Renal cortex interstitium (tissue), 15 donors: ENCODE data around the gene KRI1. TPM values are rescaled to one million over a fixed set of nuclear protein-coding genes. Genes with fewer than 3 reads are reported as not detected.

ENCODE experiments used
- DNase-seq, 11 donors: peaks; one replicate each; pipeline ENCODE4 v3.0.0-alpha.2; 2013; ENCODE audit warnings: low read depth in 9 of 11, low spot score in 4 of 11; ENCODE audit errors: extremely low read depth in 1 of 11
- long read RNA-seq, 16 experiments: transcript quantifications; one replicate each; lab custom pipeline, GENCODE V29; 2026
- polyA plus RNA-seq, 3 donors: library from polyadenylated mRNA; unstranded; fragments of 120-200 nt; gene quantifications; one replicate each; pipeline ENCODE4 v1.2.1, GENCODE V29; 2013; ENCODE audit not compliant: insufficient read length in 3 of 3

Gene KRI1
- 10 to 100 TPM; 33.8 to 36.7 (median 34.4) TPM for polyA plus RNA-seq
- long read RNA-seq, donor 1: 0 reads
- long read RNA-seq, donor 2: 0 reads
- long read RNA-seq, donor 3, partial matches to known transcripts: 0 of 4 reads
- long read RNA-seq, donor 3, other reads (novel, unspliced or antisense): 0 of 4 reads
- long read RNA-seq, donor 4, partial matches to known transcripts: 0 of 1 reads
- long read RNA-seq, donor 4, other reads (novel, unspliced or antisense): 0 of 1 reads
- long read RNA-seq, donor 5: 0 reads
- long read RNA-seq, donor 6: 0 reads
- long read RNA-seq, donor 7, partial matches to known transcripts: 0 of 4 reads
- long read RNA-seq, donor 7, other reads (novel, unspliced or antisense): 0 of 4 reads
- long read RNA-seq, donor 8: 0 reads
- long read RNA-seq, donor 9, partial matches to known transcripts: 0 of 1 reads
- long read RNA-seq, donor 9, other reads (novel, unspliced or antisense): 0 of 1 reads
- long read RNA-seq, donor 10: 0 reads
- long read RNA-seq, donor 11, partial matches to known transcripts: 0 of 3 reads
- long read RNA-seq, donor 11, other reads (novel, unspliced or antisense): 0 of 3 reads
- long read RNA-seq, donor 12, partial matches to known transcripts: 0 of 2 reads
- long read RNA-seq, donor 12, other reads (novel, unspliced or antisense): 0 of 2 reads
- long read RNA-seq, donor 13: 0 reads
- long read RNA-seq, donor 14, partial matches to known transcripts: 0 of 2 reads
- long read RNA-seq, donor 14, other reads (novel, unspliced or antisense): 0 of 2 reads
- long read RNA-seq, donor 15, partial matches to known transcripts: 0 of 2 reads
- long read RNA-seq, donor 15, other reads (novel, unspliced or antisense): 0 of 2 reads
- long read RNA-seq, donor 16, transcript KRI1-201 (19 exons, 3,023 nt): major isoform, 5 of 5 reads
- long read RNA-seq, donor 16, partial matches to known transcripts: 0 of 5 reads
- long read RNA-seq, donor 16, other reads (novel, unspliced or antisense): 0 of 5 reads

DNA sequence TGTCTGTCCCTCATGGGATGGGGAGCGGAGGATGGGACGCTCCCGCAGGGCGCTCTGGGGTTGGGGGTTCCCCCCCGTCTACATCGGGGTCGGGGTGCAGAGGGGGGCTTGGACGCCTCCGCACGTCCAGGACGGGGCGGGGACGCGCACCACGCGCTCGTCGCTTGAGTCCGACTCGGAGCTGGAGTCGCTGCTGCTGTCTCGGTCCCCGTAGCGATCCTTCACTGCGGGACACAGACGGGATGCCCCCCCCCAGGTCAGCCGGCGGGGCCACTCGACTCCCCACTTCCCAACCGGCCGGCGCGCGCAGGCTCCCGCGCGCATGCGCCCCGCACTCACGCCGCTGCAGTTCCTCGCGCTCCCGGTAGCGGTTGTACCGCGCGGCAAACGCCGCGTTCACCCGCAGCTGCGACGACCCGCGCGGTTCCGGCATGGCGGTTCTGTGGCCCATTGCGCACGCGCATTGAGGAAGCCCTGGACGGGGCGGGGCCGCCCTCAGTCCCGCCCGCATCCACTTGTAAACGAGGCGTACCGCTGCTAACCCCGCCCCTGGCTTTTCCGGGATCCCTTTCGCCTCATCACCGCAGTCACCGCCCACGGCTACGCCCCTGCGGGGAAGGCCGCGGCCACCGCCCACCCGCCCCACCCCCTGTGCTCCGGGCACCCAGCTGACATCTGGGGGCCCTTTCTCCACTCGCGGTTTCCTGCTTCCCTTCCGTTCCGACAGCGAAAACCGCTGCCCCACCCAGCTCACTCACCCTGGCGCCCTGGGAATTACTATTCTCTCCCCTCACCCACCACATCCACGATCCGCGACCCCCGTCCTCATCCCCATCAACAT, at the start of gene KRI1:
Gene KRI1, minus strand, starts transcription at position 444 of the 841 bp plus-strand sequence. Its CDS starts 11 bp downstream, at position 433.
- DNase-seq: peak; percentile 81 to 95 (median 94)

GRCh38 chr19:10612499-10613119, 46.8 kb upstream of the KRI1 start:
- DNase-seq: no peak

DNA sequence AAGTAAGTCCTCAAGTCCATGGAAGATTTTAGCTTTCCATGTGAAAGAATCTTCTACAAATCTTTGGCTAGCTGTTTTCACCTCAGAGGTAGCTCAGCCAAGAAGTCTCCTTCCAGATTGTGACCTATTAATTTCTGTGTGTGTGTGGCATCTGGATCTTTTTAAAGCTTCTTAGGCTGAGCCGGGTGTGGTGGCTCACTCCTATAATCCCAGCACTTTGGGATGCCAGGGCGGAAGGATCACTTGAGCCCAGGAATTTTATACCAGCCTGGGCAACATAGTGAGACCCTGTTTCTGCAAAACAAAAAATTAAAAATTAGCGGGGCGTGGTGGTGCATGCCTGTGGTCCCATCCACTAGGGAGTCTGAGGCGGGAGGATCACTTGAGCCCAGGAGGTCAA, 46.1 kb upstream of the KRI1 start:
- no peak for DNase-seq

DNA sequence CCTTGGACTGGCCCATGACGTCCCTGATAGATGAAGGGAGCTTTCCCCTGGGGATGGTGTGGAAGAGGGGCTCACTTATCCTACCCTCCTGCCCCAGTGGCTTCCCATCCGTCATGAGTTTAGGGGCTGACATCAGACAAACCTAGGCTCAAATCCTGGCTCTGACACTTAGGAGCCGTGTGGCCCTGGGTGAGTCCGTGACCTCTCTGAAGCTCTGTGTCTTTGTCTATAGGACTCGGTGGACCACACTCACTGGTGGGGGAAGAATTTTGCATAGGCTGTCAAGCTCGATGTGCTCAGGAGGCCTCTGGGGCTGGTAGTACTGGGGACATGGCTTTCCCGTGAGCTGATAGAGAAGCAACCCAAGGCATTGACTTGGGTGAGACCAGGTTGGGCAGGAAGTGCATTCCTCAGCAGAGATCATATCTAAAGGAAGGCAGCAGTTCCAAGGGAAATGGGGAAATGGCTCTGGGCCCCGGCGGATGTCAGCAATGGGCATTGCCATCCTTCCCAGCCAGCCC, 38.7 kb upstream of the KRI1 start:
- DNase-seq: no peak

GRCh38 chr19:10603873-10604459, 38.2 kb upstream of the KRI1 start:
- DNase-seq: no peak

DNA sequence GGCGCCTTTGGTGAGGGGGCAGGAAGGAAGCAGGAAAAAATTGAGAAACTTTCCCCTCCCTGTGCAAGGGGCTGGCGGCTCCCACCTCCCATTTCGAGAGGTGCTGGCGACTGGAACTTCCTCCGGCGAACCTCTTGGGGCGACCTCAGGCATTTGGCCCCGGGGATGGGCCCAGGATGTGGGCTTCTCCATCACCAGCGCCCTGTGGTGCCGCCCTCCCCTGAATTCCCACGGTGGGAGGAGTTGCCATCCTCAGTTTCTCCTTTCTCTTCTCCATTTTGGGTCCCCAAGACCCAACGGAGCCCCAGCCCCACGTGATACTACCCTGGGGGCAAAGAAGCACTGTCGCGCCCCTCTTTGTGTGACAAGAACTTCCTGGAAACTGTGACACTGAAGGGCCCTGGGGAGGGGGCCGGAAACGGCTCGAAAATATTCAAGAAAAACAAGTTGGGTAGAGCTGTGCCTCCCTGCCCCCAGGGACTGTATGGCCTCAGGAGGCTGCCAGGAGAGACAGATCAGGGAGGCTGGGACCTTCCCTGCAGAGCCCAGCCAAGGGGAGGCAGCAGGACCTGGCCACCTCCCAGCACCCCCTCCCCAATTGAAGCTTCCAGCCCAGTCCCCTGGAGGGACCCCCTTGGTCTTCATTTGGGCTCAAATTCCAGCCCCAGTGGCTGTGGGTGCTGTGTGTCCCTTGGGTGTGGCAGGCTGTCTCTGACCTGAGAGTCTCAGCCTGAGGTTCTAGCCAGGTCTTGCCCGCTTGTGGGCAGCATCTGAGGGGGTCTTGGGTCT, 37.5 kb upstream of the KRI1 start:
- no peak for DNase-seq

- DNase-seq: peak in 8 of 11 donors; percentile 29 to 73 (median 64)
Measured at GRCh38 chr19:10602330-10603083, 36.7 kb upstream of the KRI1 start.

DNA sequence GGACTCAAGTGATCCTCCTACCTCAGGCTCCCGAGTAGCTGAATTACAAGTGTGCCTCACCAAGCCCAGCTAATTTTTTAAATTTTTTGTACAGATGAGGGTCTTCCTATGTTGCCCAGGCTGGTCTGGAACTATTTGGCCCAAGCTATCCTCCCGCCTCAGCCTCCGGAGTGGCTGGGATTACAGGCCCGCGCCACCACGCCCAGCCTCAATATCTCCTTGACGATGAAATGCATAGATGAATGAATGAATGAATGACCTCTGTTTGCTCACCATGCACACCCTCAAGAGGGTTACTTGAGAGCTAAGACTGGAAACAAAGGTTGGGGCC, 36.2 kb upstream of the KRI1 start:
- no peak for DNase-seq

DNA sequence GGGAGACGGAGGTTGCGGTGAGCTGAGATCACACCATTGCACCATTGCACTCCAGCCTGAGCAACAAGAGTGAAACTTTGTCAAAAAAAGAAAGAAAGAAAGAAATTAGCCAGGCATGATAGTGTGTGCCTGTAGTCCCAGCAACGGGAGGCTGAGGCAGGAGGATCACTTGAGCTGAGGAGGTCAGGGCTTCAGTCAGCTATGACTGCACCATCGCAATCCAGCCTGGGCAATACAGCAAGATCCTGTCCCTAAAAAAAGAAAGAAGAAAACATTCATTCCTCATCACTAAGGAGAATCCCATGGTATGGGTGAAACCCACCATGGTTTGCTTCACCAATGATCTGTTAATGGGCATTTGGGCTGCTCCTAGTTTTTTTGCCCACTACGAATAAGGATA, 34.3 kb upstream of the KRI1 start:
- DNase-seq: no peak

DNA sequence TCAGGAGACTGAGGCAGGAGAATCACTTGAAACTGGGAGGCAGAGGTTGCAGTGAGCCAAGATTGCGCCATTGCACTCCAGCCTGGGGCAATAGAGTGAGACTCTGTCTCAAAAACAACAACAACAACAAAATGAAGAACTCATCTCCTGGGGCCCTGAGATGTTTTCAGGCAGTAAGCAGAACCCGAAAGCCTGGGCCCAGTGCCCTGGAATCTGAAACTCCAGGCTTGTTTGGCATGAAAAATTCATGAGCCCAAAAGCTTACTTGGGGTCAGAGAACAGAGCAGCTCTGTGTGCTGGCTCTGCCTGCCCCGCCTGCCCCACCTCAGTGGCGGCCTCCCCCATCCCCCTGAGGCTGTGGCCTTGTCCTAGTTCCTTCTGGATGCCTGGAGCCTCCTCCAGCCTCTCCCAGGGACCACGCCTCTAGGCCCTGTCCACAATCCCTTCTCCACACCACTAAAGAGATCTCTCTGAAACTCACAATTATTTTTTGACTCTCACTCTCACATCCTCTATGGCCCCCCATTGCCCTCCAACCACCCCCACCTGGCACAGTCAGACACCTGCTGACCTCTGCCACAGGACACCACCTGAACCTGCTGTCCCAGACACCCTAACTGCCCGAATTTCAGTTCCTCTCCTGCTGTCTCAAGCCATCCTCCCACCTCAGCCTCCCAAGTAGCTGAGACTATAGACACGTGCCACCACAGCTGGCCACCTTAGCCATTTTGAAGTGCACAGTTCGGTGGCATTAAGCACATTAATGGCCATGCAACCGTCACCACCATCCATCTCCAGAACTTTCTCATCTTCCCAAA, 28.2 kb upstream of the KRI1 start:
- DNase-seq: no peak

DNA sequence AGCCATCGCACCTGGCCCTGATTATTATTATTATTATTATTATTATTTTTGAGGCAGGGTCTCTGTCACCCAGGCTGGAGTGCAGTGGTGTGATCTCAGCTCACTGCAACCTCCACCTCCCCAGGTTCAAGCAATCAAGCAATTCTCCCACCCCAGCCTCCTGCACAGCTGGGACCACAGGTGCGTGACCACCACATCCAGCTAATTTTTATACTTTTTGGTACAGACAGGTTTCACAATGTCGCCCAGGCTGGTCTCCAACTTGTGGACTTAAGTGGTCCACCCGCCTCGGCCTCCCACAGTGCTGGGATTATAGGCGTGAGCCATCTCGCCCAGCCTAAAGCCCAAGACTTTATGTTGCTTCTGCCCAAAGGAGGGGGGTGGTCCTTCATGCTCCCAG, 27.3 kb upstream of the KRI1 start:
- DNase-seq: no peak

GRCh38 chr19:10587839-10588150, 22.0 kb upstream of the KRI1 start:
- no peak for DNase-seq

GRCh38 chr19:10587022-10587838, 21.4 kb upstream of the KRI1 start, which contains the start of gene AP1M2:
Gene AP1M2 (minus strand): TSS chr19:10587312. CDS start chr19:10587231, 81 bp downstream.
- DNase-seq: no peak

DNA sequence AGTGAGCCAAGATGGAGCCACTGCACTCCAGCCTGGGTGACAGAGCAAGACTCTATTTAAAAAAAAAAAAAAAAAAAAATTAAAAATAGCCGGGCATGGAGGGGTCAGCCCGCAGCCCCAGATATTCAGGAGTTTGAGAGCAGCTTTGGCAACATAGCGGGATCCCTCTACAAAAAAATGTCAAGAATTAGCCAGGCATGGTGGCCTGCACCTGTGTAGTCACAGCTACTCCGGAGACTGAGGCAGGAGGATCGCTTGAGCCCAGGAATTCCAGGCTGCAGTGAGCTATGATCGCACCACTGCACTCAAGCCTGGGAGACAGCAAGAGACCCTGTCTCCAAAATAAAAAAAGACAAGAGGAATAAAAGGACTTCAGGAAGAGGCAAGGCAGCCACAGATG, 20.6 kb upstream of the KRI1 start:
- DNase-seq: no peak
